Measurements from ENCODE around the gene MYH6. TPM values are rescaled to one million over a fixed set of nuclear protein-coding genes. Genes with fewer than 3 reads are reported as not detected.

Gene MYH6
- total RNA-seq, 2 experiments from 2014 or later = not detected

- ChIA-PET CTCF (no interaction called here), POLR2A (no interaction called here)
- H3K27ac Mint-ChIP-seq = no peak overlapping the region
- H3K27me3 Mint-ChIP-seq (ENCODE audit: low read depth) = peaks cover 3% of the 10 kb centered on the region
- H3K4me1 Mint-ChIP-seq (ENCODE audit: low read depth) = peaks cover 3% of the 10 kb centered on the region
- H3K36me3 Mint-ChIP-seq (ENCODE audit: low read depth) = no peaks in the 10 kb centered on the region
- no peak for ATAC-seq
- H3K9me3 Mint-ChIP-seq (ENCODE audit: insufficient read depth) = no peaks in the 10 kb centered on the region
- H3K4me3 Mint-ChIP-seq = no peak overlapping the region
- DNase-seq = no peak
These were observed 35.3 kb upstream of the MYH6 start for GRCh38 chr14:23443411-23443812.

GRCh38 chr14:23442721-23443356 lies 34.8 kb upstream of the MYH6 start:
- Mint-ChIP-seq H3K27me3 (ENCODE audit: low read depth) (peaks cover 3% of the 10 kb centered on the region), H3K27ac (no peak overlapping the region), H3K4me1 (ENCODE audit: low read depth) (peaks cover 3% of the 10 kb centered on the region), H3K9me3 (ENCODE audit: insufficient read depth) (no peaks in the 10 kb centered on the region), H3K36me3 (ENCODE audit: low read depth) (no peaks in the 10 kb centered on the region), H3K4me3 (no peak overlapping the region)
- no peak for ATAC-seq
- CTCF ChIA-PET = no interaction called here
- DNase-seq = no peak
- POLR2A ChIA-PET = no interaction called here

- POLR2A ChIA-PET = no interaction called here
- CTCF ChIA-PET = no interaction called here
- ATAC-seq (no peak), DNase-seq (no peak)
- Mint-ChIP-seq H3K4me3 (no peak overlapping the region), H3K36me3 (ENCODE audit: low read depth) (no peaks in the 10 kb centered on the region), H3K4me1 (ENCODE audit: low read depth) (no peaks in the 10 kb centered on the region), H3K27ac (no peak overlapping the region), H3K27me3 (ENCODE audit: low read depth) (peaks cover 3% of the 10 kb centered on the region), H3K9me3 (ENCODE audit: insufficient read depth) (no peaks in the 10 kb centered on the region)
These were observed 33.0 kb upstream of the MYH6 start for GRCh38 chr14:23441076-23441475.

- Mint-ChIP-seq H3K36me3 (ENCODE audit: low read depth) (no peaks in the 10 kb centered on the region), H3K27me3 (ENCODE audit: low read depth) (peaks cover 3% of the 10 kb centered on the region), H3K4me1 (ENCODE audit: low read depth) (no peaks in the 10 kb centered on the region), H3K9me3 (ENCODE audit: insufficient read depth) (no peaks in the 10 kb centered on the region), H3K4me3 (no peak overlapping the region), H3K27ac (no peak overlapping the region)
- DNase-seq (no peak), ATAC-seq (no peak)
- ChIA-PET POLR2A (interaction anchor here (1.0 kb wide), 1 partner anchor 13 kb away, joined by 4 read pairs; no protein-coding TSS in a partner anchor), CTCF (interaction anchor here (1.2 to 1.3 kb wide), 2 partner anchors 39 to 318 kb away, joined by 3 read pairs; no protein-coding TSS in a partner anchor)
These were observed 31.2 kb upstream of the MYH6 start for GRCh38 chr14:23439107-23439835.

GRCh38 chr14:23438101-23438971 lies 30.3 kb upstream of the MYH6 start:
- no peak for ATAC-seq
- POLR2A ChIA-PET = interaction anchor here (1.0 kb wide), 1 partner anchor 12 kb away, joined by 4 read pairs; no protein-coding TSS in a partner anchor
- Mint-ChIP-seq H3K36me3 (ENCODE audit: low read depth) (no peaks in the 10 kb centered on the region), H3K4me3 (no peak overlapping the region), H3K4me1 (ENCODE audit: low read depth) (no peaks in the 10 kb centered on the region), H3K27me3 (ENCODE audit: low read depth) (peaks cover 3% of the 10 kb centered on the region), H3K9me3 (ENCODE audit: insufficient read depth) (no peaks in the 10 kb centered on the region), H3K27ac (no peak overlapping the region)
- CTCF ChIA-PET = interaction anchor here (1.2 kb wide), 1 partner anchor 317 kb away, joined by 3 read pairs; no protein-coding TSS in a partner anchor
- no peak for DNase-seq

GRCh38 chr14:23437133-23438100 lies 29.3 kb upstream of the MYH6 start:
- DNase-seq = no peak
- CTCF ChIA-PET = no interaction called here
- no peaks in the 10 kb centered on the region for H3K36me3 Mint-ChIP-seq (ENCODE audit: low read depth)

GRCh38 chr14:23436327-23437132 lies 28.5 kb upstream of the MYH6 start:
- H3K9me3 Mint-ChIP-seq (ENCODE audit: insufficient read depth) = no peaks in the 10 kb centered on the region
- H3K4me3 Mint-ChIP-seq = no peak overlapping the region
- DNase-seq (no peak), ATAC-seq (no peak)
- H3K36me3 Mint-ChIP-seq (ENCODE audit: low read depth) = no peaks in the 10 kb centered on the region
- no peaks in the 10 kb centered on the region for H3K4me1 Mint-ChIP-seq (ENCODE audit: low read depth)
- POLR2A ChIA-PET = no interaction called here
- no peaks in the 10 kb centered on the region for H3K27me3 Mint-ChIP-seq (ENCODE audit: low read depth)
- H3K27ac Mint-ChIP-seq = no peak overlapping the region
- CTCF ChIA-PET = no interaction called here

More at GRCh38 chr14:23437133-23438100, 29.3 kb upstream of the MYH6 start:
- Mint-ChIP-seq H3K4me3 (no peak overlapping the region), H3K4me1 (ENCODE audit: low read depth) (no peaks in the 10 kb centered on the region), H3K27ac (no peak overlapping the region), H3K9me3 (ENCODE audit: insufficient read depth) (no peaks in the 10 kb centered on the region), H3K27me3 (ENCODE audit: low read depth) (no peaks in the 10 kb centered on the region)
- ATAC-seq = no peak
- POLR2A ChIA-PET = no interaction called here

GRCh38 chr14:23435543-23436326 lies 27.7 kb upstream of the MYH6 start, which contains the start of gene MYH7:
TSS of gene MYH7 (minus strand) at chr14:23435660. CDS start at chr14:23433732, 1,928 bp downstream.
- H3K4me3 Mint-ChIP-seq = no peak within 1 kb of the TSS
- H3K36me3 Mint-ChIP-seq (ENCODE audit: low read depth) = no peaks in the 10 kb centered on the region
- H3K27me3 Mint-ChIP-seq (ENCODE audit: low read depth) = no peaks in the 10 kb centered on the region
- POLR2A ChIA-PET = no interaction called here
- H3K9me3 Mint-ChIP-seq (ENCODE audit: insufficient read depth) = no peaks in the 10 kb centered on the region
- no peak within 1 kb of the TSS for H3K27ac Mint-ChIP-seq
- no peaks in the 10 kb centered on the region for H3K4me1 Mint-ChIP-seq (ENCODE audit: low read depth)
- DNase-seq (no peak), ATAC-seq (no peak)
- CTCF ChIA-PET = no interaction called here

- H3K4me1 Mint-ChIP-seq (ENCODE audit: low read depth) = no peaks in the 10 kb centered on the region
- H3K9me3 Mint-ChIP-seq (ENCODE audit: insufficient read depth) = no peaks in the 10 kb centered on the region
- ChIA-PET CTCF (no interaction called here), POLR2A (no interaction called here)
- H3K27ac Mint-ChIP-seq = no peak overlapping the region
- DNase-seq = no peak
- no peaks in the 10 kb centered on the region for H3K27me3 Mint-ChIP-seq (ENCODE audit: low read depth)
- no peak for ATAC-seq
- H3K4me3 Mint-ChIP-seq = no peak overlapping the region
- no peaks in the 10 kb centered on the region for H3K36me3 Mint-ChIP-seq (ENCODE audit: low read depth)
These were observed 26.6 kb upstream of the MYH6 start for GRCh38 chr14:23434488-23435222.

- H3K27ac Mint-ChIP-seq = no peak overlapping the region
- no peaks in the 10 kb centered on the region for H3K36me3 Mint-ChIP-seq (ENCODE audit: low read depth)
- ChIA-PET POLR2A (no interaction called here), CTCF (no interaction called here)
- no peaks in the 10 kb centered on the region for H3K9me3 Mint-ChIP-seq (ENCODE audit: insufficient read depth)
- no peak for ATAC-seq
- no peak overlapping the region for H3K4me3 Mint-ChIP-seq
- no peaks in the 10 kb centered on the region for H3K27me3 Mint-ChIP-seq (ENCODE audit: low read depth)
- H3K4me1 Mint-ChIP-seq (ENCODE audit: low read depth) = no peaks in the 10 kb centered on the region
- DNase-seq = no peak
These were observed 25.4 kb upstream of the MYH6 start for GRCh38 chr14:23433457-23433856.
